NCI-H2227 treated with DMSO at 0.1 percent for 48 hours (cell line): Measurements from ENCODE around the gene YARS1.

Experiments used
- DNase-seq: peaks from one replicate; lab custom pipeline; 2025; lab: John Stamatoyannopoulos, UW

Gene YARS1

GRCh38 chr1:32779242-32779641 lies 37.9 kb downstream of the YARS1 start:
- DNase-seq, result no peak

GRCh38 chr1:32775640-32776337 lies 41.4 kb downstream of the YARS1 start:
- DNase-seq, result no peak

GRCh38 chr1:32774950-32775634 lies 42.1 kb downstream of the YARS1 start:
- no peak for DNase-seq

GRCh38 chr1:32774464-32774808 lies 42.7 kb downstream of the YARS1 start:
- DNase-seq, result no peak

GRCh38 chr1:32773764-32774463 lies 43.2 kb downstream of the YARS1 start:
- DNase-seq, result no peak

GRCh38 chr1:32773018-32773763 lies 44.0 kb downstream of the YARS1 start:
- peak; percentile 56 for DNase-seq

GRCh38 chr1:32772281-32773017 lies 44.7 kb downstream of the YARS1 start:
- no peak for DNase-seq

- DNase-seq, result no peak
Observed at GRCh38 chr1:32771561-32772280, 45.4 kb downstream of the YARS1 start.

GRCh38 chr1:32770741-32771548 lies 46.2 kb downstream of the YARS1 start:
- DNase-seq, result no peak

GRCh38 chr1:32770221-32770731 lies 46.9 kb downstream of the YARS1 start:
- DNase-seq, result no peak

GRCh38 chr1:32769524-32770220 lies 47.5 kb downstream of the YARS1 start:
- DNase-seq, result no peak

GRCh38 chr1:32768110-32768850 lies 48.9 kb downstream of the YARS1 start:
- no peak for DNase-seq

- DNase-seq, result no peak
Observed at GRCh38 chr1:32767641-32768040, 49.5 kb downstream of the YARS1 start.

- no peak for DNase-seq
Observed at GRCh38 chr1:32767156-32767555, 50.0 kb downstream of the YARS1 start.

GRCh38 chr1:32766328-32766972 lies 50.7 kb downstream of the YARS1 start:
- DNase-seq, result no peak

GRCh38 chr1:32765570-32766327 lies 51.4 kb downstream of the YARS1 start:
- peak; percentile 58 for DNase-seq

GRCh38 chr1:32764826-32765569 lies 52.2 kb downstream of the YARS1 start:
- DNase-seq, result no peak
